IMR-90 (cell line): ENCODE data around the gene INPP5A. TPM values are rescaled to one million over a fixed set of nuclear protein-coding genes. Genes with fewer than 3 reads are reported as not detected.
A peak's percentile ranks its signal among the peaks of the same experiment; 100 is the strongest.

ENCODE experiments used
- ATAC-seq: fragments of 200-7000 bp; cut with Tn5 transposase; 2 replicates; pipeline ENCODE4 v1.9.1; 2020; ENCODE audit warnings: low read depth, mild to moderate bottlenecking, moderate library complexity
- BruUV-seq: library from RNA; stranded (reverse); fragments of 400-500 nt; replicated peaks from 2 replicates; lab custom pipeline; 2021; lab: Mats Ljungman, UMichigan
- CTCF ChIA-PET: fragments of 300-600 bp; formaldehyde crosslinking; extraction: SDS; loops from one replicate; lab custom pipeline; 2021; ENCODE audit warnings: antibody characterized with exemption; lab: Yijun Ruan, JAX
- POLR2A ChIA-PET: fragments of 300-600 bp; sonication (Branson Sonifier 250); formaldehyde crosslinking; loops from one replicate; lab custom pipeline; 2022; ENCODE audit warnings: antibody characterized with exemption; ENCODE audit not compliant: unreplicated experiment; lab: Charles Lee
- DNase-seq: peaks from one replicate; pipeline ENCODE4 v3.0.0; 2013
- H2AFZ ChIP-seq: replicated peaks from 2 replicates; pipeline ENCODE3; 2013; ENCODE audit warnings: low read length, mild to moderate bottlenecking; ENCODE audit not compliant: poor library complexity
- H2AK5ac ChIP-seq: 2 replicates; pipeline ENCODE4 v1.6.1; 2013; ENCODE audit warnings: low read depth, low read length, inconsistent platforms
- H2AK9ac ChIP-seq: replicated peaks from 2 replicates; pipeline ENCODE3; 2013; ENCODE audit warnings: mild to moderate bottlenecking, low read depth, low read length, moderate library complexity; ENCODE audit not compliant: poor library complexity
- H2BK120ac ChIP-seq: 2 replicates; pipeline ENCODE4 v1.6.1; 2013; ENCODE audit warnings: low read depth, low read length, inconsistent platforms
- H2BK15ac ChIP-seq: 3 replicates; pipeline ENCODE4 v1.6.1; 2013; ENCODE audit warnings: low read depth, low read length, inconsistent platforms
- H2BK20ac ChIP-seq: 2 replicates; pipeline ENCODE4 v1.6.1; 2013; ENCODE audit warnings: low read depth, mild to moderate bottlenecking, inconsistent platforms, low read length, moderate library complexity
- H2BK5ac ChIP-seq: 2 replicates; pipeline ENCODE4 v1.6.1; 2013; ENCODE audit warnings: mild to moderate bottlenecking, low read depth, low read length, inconsistent platforms; ENCODE audit not compliant: poor library complexity, severe bottlenecking
- H3K14ac ChIP-seq: replicated peaks from 2 replicates; pipeline ENCODE4 v1.6.1; 2013; ENCODE audit warnings: low read depth, low read length, inconsistent platforms
- H3K18ac ChIP-seq: 2 replicates; pipeline ENCODE4 v1.6.1; 2013; ENCODE audit warnings: low read depth, low read length, control low read depth
- H3K23ac ChIP-seq: 2 replicates; pipeline ENCODE4 v1.6.1; 2013; ENCODE audit warnings: low read depth, low read length, inconsistent platforms
- H3K27ac ChIP-seq: 2 replicates; pipeline ENCODE4 v1.5.1; 2013; ENCODE audit warnings: mild to moderate bottlenecking, control low read depth, low read length; ENCODE audit not compliant: insufficient read depth
- H3K27me3 ChIP-seq: 2 replicates; pipeline ENCODE4 v1.6.1; 2013; ENCODE audit warnings: low read length; ENCODE audit not compliant: control insufficient read depth, insufficient read depth
- H3K36me3 ChIP-seq: 2 replicates; pipeline ENCODE4 v1.6.1; 2013; ENCODE audit warnings: low read length, mixed read lengths; ENCODE audit not compliant: control insufficient read depth, insufficient read depth
- H3K4ac ChIP-seq: 2 replicates; pipeline ENCODE4 v1.6.1; 2013; ENCODE audit warnings: low read depth, low read length, inconsistent platforms
- H3K4me1 ChIP-seq: 2 replicates; pipeline ENCODE4 v1.6.1; 2013; ENCODE audit warnings: low read length, mixed read lengths; ENCODE audit not compliant: control insufficient read depth, insufficient read depth
- H3K4me2 ChIP-seq: 2 replicates; pipeline ENCODE4 v1.6.1; 2013; ENCODE audit warnings: low read depth, mild to moderate bottlenecking, control low read depth, low read length, moderate library complexity
- H3K4me3 ChIP-seq: 2 replicates; pipeline ENCODE4 v1.5.1; 2013; ENCODE audit warnings: low read depth, mild to moderate bottlenecking, control low read depth, low read length, moderate library complexity; ENCODE audit not compliant: insufficient read depth
- H3K56ac ChIP-seq: 2 replicates; pipeline ENCODE4 v1.6.1; 2013; ENCODE audit warnings: low read length, inconsistent platforms; ENCODE audit not compliant: insufficient read depth; ENCODE audit errors: extremely low read depth
- H3K79me1 ChIP-seq, 2 experiments: 2 replicates each; pipeline ENCODE4 v1.6.1; 2013; ENCODE audit warnings: low read length in 2 of 2, inconsistent platforms in 1 of 2, low read depth in 1 of 2
- H3K9ac ChIP-seq: 2 replicates; pipeline ENCODE4 v1.6.1; 2013; ENCODE audit warnings: low read depth, low read length, control low read depth
- H3K9me1 ChIP-seq: 2 replicates; pipeline ENCODE4 v1.6.1; 2013; ENCODE audit warnings: low read length, inconsistent platforms; ENCODE audit not compliant: insufficient read depth
- H3K9me3 ChIP-seq: 2 replicates; pipeline ENCODE4 v1.6.1; 2013; ENCODE audit warnings: low read length; ENCODE audit not compliant: control insufficient read depth, insufficient read depth
- H4K20me1 ChIP-seq: 2 replicates; pipeline ENCODE4 v1.6.1; 2013; ENCODE audit warnings: low read length, inconsistent platforms; ENCODE audit not compliant: insufficient read depth
- H4K5ac ChIP-seq: 2 replicates; pipeline ENCODE4 v1.6.1; 2013; ENCODE audit warnings: mild to moderate bottlenecking, low read depth, low read length, control low read depth
- H4K8ac ChIP-seq, 2 experiments: 2 replicates each; pipeline ENCODE4 v1.6.1; 2013; ENCODE audit warnings: low read depth in 2 of 2, low read length in 2 of 2, control low read depth in 1 of 2, inconsistent platforms in 1 of 2
- H4K91ac ChIP-seq: 2 replicates; pipeline ENCODE4 v1.6.1; 2013; ENCODE audit warnings: low read depth, low read length, inconsistent platforms; ENCODE audit not compliant: insufficient read depth
- BHLHE40 ChIP-seq: fragments of 150-350 bp; IDR thresholded peaks from 2 replicates; pipeline ENCODE4 v1.6.1; 2016; ENCODE audit warnings: mild to moderate bottlenecking, low read depth, low read length
- CEBPB ChIP-seq: IDR thresholded peaks from 2 replicates; pipeline ENCODE4 v1.6.1; 2012; ENCODE audit warnings: low read depth, low read length, improper control_type of control experiment
- CHD1 ChIP-seq: IDR thresholded peaks from 2 replicates; pipeline ENCODE4 v1.6.1; 2012; ENCODE audit warnings: low read depth, low read length, improper control_type of control experiment
- CTCF ChIP-seq: conservative IDR thresholded peaks from 2 replicates; pipeline ENCODE4 v1.5.1; 2012; ENCODE audit warnings: mild to moderate bottlenecking, low read depth, low read length, improper control_type of control experiment
- MAFK ChIP-seq: IDR thresholded peaks from 2 replicates; pipeline ENCODE4 v1.6.1; 2012; ENCODE audit warnings: low read depth, low read length, improper control_type of control experiment
- MAZ ChIP-seq: IDR thresholded peaks from 2 replicates; pipeline ENCODE4 v1.6.1; 2012; ENCODE audit warnings: low read depth, mild to moderate bottlenecking, low read length, improper control_type of control experiment, moderate library complexity, borderline replicate concordance
- MXI1 ChIP-seq: IDR thresholded peaks from 2 replicates; pipeline ENCODE4 v1.6.1; 2012; ENCODE audit warnings: low read depth, mild to moderate bottlenecking, low read length, moderate library complexity, borderline replicate concordance
- POLR2A ChIP-seq: IDR thresholded peaks from 2 replicates; pipeline ENCODE4 v1.6.1; 2012; ENCODE audit warnings: mild to moderate bottlenecking, low read depth, low read length
- RCOR1 ChIP-seq: IDR thresholded peaks from 2 replicates; pipeline ENCODE4 v1.6.1; 2012; ENCODE audit warnings: mild to moderate bottlenecking, low read length, improper control_type of control experiment; ENCODE audit not compliant: insufficient replicate concordance
- RFX5 ChIP-seq: IDR thresholded peaks from 2 replicates; pipeline ENCODE4 v1.8.0; 2012; ENCODE audit warnings: low read depth, mild to moderate bottlenecking, low read length, moderate library complexity
- SMC3 ChIP-seq: fragments of 150-350 bp; IDR thresholded peaks from 2 replicates; pipeline ENCODE4 v1.6.1; 2016; ENCODE audit warnings: low read depth, mild to moderate bottlenecking, antibody characterized with exemption, low read length, moderate library complexity
- USF2 ChIP-seq: fragments of 150-350 bp; IDR thresholded peaks from 2 replicates; pipeline ENCODE4 v1.6.1; 2017; ENCODE audit warnings: mild to moderate bottlenecking, antibody characterized with exemption, low read length, low read depth
- WGBS, 2 experiments: methylation state at CpG; one replicate each; pipeline versions ENCODE4 v1.1.5 to v1.1.7; 2013; ENCODE audit warnings: missing lambda C conversion rate in 2 of 2; ENCODE audit not compliant: insufficient read length in 1 of 2; ENCODE audit errors: extremely low coverage in 2 of 2; 5-methylcytosine and 5-hydroxymethylcytosine counted together
- dilution Hi-C: fragments of 300-500 bp; cut with HindIII; formaldehyde crosslinking; loops from one replicate; pipeline ENCODE4 v1.14.3; 2018; ENCODE audit warnings: low sequenced_read_pairs; ENCODE audit not compliant: unreplicated experiment
- in situ Hi-C: fragments of 300-500 bp; cut with MboI; formaldehyde crosslinking; loops from 3 replicates; pipeline ENCODE4 v1.14.3; 2019; ENCODE audit warnings: low sequenced_read_pairs, inconsistent platforms, mixed read lengths
- intact Hi-C: fragments of 100-400 bp; cut with micrococcal nuclease; formaldehyde crosslinking; loops from 2 replicates; pipeline ENCODE4 v1.10.0; 2022
- polyA plus RNA-seq, 3 experiments: library from polyadenylated mRNA; depleted of rRNA; stranded (reverse); fragments of >200 nt; gene quantifications; 2 replicates each; pipeline ENCODE4 v1.2.3, GENCODE V29; 2012; ENCODE audit warnings: low replicate concordance in 1 of 3
- total RNA-seq: library from RNA; depleted of rRNA; stranded (reverse); fragments of >200 nt; gene quantifications from 2 replicates; pipeline ENCODE4 v1.2.3, GENCODE V29; 2012

INPP5A gene
- total and polyA plus RNA-seq, 2 of the 4 experiments (the other 2 are of a cell fraction): 21.4 to 36.7 TPM

GRCh38 chr10:132554053-132554990 is 16.7 kb downstream of the INPP5A start:
- CTCF ChIA-PET: no interaction called here
- POLR2A ChIA-PET: no interaction called here
- Histone ChIP-seq H4K20me1 (peaks cover 80% of the 10 kb centered on the region), H3K4me3 (no peak overlapping the region), H4K8ac (no peak overlapping the region), H2BK15ac (no peak overlapping the region), H2BK5ac (no peak overlapping the region), H3K4me1 (no peaks in the 10 kb centered on the region), H2BK20ac (no peak overlapping the region), H3K23ac (no peak overlapping the region), H2AK9ac (no peak overlapping the region), H3K4me2 (no peak overlapping the region), H3K14ac (no peak overlapping the region; the same call in 1 of the 2 replicates), H3K9ac (no peak overlapping the region), H2AFZ (no peak overlapping the region), H3K18ac (no peak overlapping the region), H4K91ac (no peak overlapping the region), H3K9me3 (no peaks in the 10 kb centered on the region), H3K27me3 (no peaks in the 10 kb centered on the region), H3K36me3 (peaks cover 2% of the 10 kb centered on the region; the same call in 1 of the 2 replicates), H2AK5ac (peak overlapping the region; percentile 50; the same call in 1 of the 2 replicates), H3K9me1 (peaks cover 11% of the 10 kb centered on the region), H3K79me1 (peaks cover 15 to 69% of the 10 kb centered on the region in 2 experiments), H3K4ac (no peak overlapping the region), H4K5ac (no peak overlapping the region), H2BK120ac (no peak overlapping the region), H3K27ac (no peak overlapping the region), H3K56ac (no peak overlapping the region)
- no peak for DNase-seq
- dilution Hi-C loops: no loop called here
- TF ChIP-seq BHLHE40 (no peak), CEBPB (no peak), MAFK (no peak), SMC3 (no peak), MXI1 (no peak), MAZ (no peak), USF2 (no peak), RFX5 (no peak), RCOR1 (no peak), CTCF (no peak), POLR2A (no peak), CHD1 (no peak)
- intact Hi-C loops: no loop called here
- in situ Hi-C loops: no loop called here
- BruUV-seq: no TSS peak
- ATAC-seq: no peak
- 87% methylated on average over 7 of the region's 19 CpGs; no CpG with 5 or more reads in 1 of the 2 experiments for WGBS, 2 experiments
